GM12891 (cell line): ENCODE data around the gene STXBP2.

ENCODE experiments used
- DNase-seq: peaks from one replicate; pipeline ENCODE4 v3.0.0; 2011; ENCODE audit warnings: low spot score; ENCODE audit not compliant: insufficient read length
- FAIRE-seq: peaks from 2 replicates; lab custom pipeline; 2011; peaks lifted over from hg19 to GRCh38; lab: Jason Lieb, UNC
- PAX5 ChIP-seq: IDR thresholded peaks from 2 replicates; pipeline ENCODE4 v1.6.1; 2011; ENCODE audit warnings: low read length, moderate library complexity, mild to moderate bottlenecking; ENCODE audit not compliant: insufficient read depth, severe bottlenecking
- POLR2A ChIP-seq: IDR thresholded peaks from 2 replicates; pipeline ENCODE4 v1.6.1; 2011; ENCODE audit warnings: low read depth, low read length, control low read depth
- POLR2AphosphoS5 ChIP-seq: IDR thresholded peaks from 2 replicates; pipeline ENCODE4 v1.6.1; 2011; ENCODE audit warnings: low read depth, low read length, control low read depth
- POU2F2 ChIP-seq: IDR thresholded peaks from 2 replicates; pipeline ENCODE4 v1.6.1; 2011; ENCODE audit warnings: low read depth, mild to moderate bottlenecking, control low read depth, low read length, moderate library complexity
- SPI1 ChIP-seq: IDR thresholded peaks from 2 replicates; pipeline ENCODE4 v1.6.1; 2011; ENCODE audit warnings: low read depth, low read length, control low read depth
- TAF1 ChIP-seq: IDR thresholded peaks from 2 replicates; pipeline ENCODE4 v1.6.1; 2011; ENCODE audit warnings: low read depth, low read length, control low read depth

STXBP2 gene

DNA sequence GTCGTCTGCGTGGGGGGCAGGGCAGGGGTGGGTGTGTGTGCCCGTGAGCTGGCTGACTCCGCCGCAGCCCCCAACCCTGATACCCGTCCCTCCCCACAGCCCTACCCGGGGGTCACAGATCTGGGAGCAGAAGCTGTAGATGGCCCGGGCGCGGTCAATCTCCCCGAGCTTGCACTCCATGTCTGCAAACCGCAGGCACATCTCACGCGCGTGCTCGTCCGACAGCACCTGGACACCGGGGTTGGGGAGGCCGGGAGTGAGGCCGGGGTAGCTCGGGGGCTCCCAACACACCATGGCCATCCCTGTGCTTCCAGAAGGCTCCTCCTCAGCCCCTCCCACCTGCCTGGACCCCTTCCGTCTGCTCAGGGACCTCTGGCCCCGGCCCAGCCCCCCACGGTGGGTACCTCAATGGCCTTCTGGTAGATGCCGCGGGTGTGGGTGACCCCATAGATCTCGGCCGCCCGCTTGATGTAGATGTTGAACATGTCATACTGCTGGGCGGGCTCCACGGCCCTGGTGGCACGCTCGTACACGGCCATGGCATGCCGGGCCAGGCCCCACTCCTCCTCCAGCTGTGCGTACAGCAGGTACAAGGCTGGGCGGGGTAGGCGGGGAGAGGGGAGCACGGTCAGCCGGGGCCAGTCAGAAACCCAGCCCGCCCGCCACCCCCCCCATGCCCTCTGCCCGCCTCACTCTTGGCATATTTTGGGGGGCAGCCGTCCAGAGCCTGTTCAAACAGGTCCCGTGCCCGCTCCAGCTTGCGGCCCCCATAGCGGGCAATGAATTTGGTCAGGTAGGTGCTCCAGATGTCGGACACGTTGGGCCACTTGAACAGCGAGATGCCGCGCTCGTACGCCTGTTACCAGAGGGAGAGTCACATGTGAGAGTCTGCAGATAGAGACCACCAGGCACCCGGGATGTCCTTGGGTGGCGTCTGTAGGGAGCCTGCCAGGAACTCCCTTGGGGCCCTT is 16.2 kb upstream of the STXBP2 start:
- FAIRE-seq (no peak), DNase-seq (no peak)
- TF ChIP-seq POU2F2: no peak
- TF ChIP-seq SPI1: no peak
- TF ChIP-seq TAF1: no peak
- TF ChIP-seq POLR2A: no peak
- no peak for TF ChIP-seq PAX5

DNA sequence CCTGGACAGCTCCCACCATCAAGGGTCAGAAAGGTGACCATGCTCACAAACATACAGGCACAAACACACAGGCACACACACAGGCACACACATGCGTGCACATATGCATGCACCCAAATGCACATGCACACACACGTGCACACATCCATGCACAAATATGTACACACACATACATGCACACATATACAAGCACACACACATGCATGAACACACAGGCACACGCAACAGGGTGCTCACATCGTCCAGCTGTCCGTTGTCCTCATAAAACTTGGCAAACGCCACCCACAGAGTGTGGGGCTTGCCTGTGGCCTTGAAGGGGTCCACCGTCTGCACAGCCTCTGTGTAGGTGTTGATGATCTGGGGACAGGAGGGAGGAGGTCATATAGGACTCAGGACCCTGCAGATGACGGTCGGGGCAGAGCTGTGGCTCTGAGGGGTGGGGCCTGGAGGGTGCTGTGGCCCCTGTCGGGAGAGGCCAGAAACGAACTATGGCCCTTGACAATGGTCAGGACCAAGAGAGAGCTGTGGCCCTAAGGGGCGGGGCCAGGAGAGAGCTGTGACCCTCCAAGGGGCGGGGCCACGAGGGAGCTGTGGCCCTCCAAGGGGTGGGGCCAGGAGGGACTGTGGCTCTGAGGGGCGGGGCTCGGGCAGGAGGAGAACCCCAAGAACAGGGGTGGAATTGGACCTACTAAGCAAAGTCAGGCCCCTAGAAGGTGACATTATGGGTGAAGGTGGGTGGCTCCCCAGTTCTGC is 13.8 kb upstream of the STXBP2 start:
- FAIRE-seq (peak; percentile 31), DNase-seq (no peak)
- TF ChIP-seq SPI1 (no peak), POLR2A (no peak), TAF1 (no peak), POU2F2 (no peak), PAX5 (no peak), POLR2AphosphoS5 (no peak)

DNA sequence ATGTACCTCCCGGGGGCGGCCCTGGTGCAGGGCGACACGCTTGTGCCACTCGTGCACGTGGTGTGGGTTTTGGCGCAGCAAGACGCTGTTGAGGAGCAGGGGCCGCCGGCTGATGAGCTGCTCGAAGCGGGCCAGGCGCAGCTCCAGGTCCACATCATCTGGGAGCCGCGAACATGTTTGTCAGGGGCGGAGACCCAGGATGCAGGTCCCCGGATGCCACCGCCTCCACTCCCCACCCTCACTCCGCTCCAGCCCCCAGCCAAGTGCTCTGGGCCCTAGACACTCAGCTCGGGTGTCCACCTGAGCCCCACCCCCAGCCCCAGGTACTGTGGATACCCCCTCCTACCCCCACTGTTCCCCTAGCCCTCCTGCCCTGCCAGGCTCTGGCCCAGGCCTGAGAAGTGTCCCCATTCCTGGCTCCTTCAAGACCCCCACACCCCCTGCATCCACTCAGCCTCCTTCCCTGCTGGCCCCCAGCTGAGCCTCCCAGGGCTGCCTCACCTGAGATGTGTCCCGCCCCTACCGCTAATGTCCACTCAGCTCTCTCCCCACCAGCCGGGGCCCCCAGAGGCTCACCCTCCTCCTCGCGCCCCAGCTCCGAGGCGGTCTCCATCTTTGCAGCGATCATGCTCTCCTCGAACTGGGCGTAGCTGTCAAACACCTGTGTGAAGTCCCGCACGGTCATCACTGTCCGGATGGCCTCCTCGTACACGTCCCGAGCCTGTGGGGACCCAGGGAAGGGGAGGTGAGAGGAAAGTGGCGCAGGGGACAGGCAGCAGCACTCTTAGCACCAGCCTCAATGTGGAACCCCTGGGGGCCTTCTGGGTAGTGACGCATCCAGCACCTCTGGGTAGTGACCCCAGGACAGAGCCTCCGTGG is 12.9 kb upstream of the STXBP2 start:
- DNase-seq: no peak
- FAIRE-seq: no peak
- TF ChIP-seq POLR2A: no peak

DNA sequence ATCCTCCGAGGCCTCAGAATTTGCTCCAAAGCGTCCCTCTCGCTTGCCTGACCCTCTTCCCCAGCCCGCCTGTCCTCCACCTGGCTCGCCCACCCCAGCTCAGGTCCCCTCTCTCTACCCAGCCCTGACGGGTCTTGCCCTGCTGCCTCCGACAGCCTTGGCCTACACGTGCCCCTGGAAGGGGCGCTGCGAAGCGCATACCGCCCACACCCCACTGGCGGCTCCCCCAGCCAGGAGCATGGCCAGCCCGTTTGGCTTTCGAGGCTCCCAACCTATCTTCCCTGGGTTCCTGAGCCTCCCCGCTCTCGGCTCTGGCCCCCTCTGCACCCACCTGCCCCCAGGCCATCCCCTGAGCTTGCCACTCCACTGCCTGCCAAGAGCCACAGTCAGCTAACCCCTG is 12.1 kb upstream of the STXBP2 start:
- FAIRE-seq (no peak), DNase-seq (no peak)
- TF ChIP-seq POLR2A (no peak), SPI1 (no peak), TAF1 (no peak), POU2F2 (no peak), POLR2AphosphoS5 (no peak), PAX5 (no peak)

DNA sequence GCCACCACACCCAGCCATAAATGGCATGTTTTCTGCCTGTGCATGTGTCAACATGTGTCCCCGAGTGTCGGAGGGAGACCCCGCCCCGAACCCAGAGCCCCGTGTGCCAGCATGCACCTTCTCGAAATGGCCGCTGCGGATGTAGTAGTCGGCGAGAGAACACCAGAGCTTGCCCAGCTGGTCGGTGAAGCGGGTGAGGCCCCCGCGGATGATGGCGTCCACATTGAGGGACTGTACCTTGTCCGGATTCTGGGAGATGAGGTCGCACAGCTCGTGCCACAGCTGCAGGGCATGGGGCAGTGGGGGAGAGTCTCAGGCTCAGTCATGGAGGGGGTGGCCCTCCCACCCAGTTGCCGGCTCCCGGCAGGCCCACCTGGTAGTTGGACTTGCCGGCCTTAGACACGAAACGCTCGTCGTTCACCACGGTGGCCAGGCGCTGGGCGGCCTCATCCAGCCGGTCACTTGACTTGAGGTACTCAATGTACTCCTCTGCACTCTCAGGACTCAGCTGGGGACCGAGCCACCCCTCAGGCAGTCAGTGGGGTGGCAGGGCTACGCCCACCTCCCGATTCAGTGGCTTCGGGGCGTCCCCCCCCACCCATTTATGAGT is 11.0 kb upstream of the STXBP2 start:
- DNase-seq (no peak), FAIRE-seq (no peak)
- TF ChIP-seq TAF1 (no peak), POLR2AphosphoS5 (no peak), POU2F2 (no peak), POLR2A (no peak), SPI1 (no peak), PAX5 (no peak)

DNA sequence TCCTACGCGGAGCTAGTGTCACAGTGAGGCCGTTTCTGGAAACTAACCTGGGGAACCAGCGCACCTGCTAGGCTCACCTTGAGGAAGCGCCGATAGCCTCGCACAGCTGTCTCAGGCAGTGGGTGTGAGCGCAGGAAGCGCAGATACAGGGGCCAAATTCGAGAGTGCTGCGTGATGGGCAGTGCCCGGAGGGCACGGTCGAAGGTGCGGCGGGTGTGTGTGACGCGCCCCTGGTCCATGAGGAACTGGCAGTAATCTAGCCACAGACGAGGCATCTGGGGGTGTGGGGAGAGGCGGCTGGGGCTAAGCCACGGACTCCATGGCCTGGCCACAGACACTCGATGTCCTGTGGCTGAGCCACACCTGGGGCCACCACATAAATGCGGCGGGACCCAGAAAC is 9.7 kb upstream of the STXBP2 start:
- DNase-seq (no peak), FAIRE-seq (no peak)
- TF ChIP-seq TAF1 (no peak), POLR2AphosphoS5 (no peak), PAX5 (no peak), SPI1 (no peak), POU2F2 (no peak), POLR2A (no peak)

DNA sequence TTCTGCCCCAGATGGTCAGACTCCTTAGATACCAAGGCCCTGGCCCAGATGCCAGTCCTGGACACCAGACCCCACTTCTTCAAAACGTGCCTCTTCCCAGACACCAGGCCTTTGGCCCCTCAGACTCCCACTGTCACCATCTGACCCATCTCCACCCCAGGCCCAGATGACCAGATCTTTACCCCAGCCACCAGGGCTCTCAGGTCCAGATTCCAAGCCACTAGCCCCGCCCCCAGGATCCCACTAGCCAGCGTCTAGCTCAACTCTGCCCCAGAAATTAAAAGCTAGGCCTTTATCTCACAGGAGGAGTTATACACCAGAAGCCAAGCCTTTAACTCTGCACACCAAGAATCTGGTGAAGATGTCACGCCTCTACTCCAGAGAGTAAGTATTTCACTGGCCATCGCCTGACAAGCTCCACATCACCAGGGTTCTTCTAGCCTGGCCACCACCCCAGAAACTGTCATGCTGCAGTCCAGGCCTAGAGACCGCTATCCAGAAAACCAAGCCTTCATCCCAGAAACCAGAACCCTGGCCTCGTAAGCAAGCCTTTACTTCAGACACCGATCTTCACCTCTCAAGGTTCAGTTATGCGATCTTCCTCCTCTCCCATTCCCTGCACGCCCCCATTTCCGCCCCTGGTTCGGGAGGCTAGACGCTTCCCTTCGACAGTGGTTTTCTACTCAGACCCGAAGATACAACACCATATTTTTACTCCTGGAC is 8.2 kb upstream of the STXBP2 start:
- no peak for DNase-seq
- TF ChIP-seq PAX5 (no peak), POU2F2 (no peak), TAF1 (no peak), POLR2AphosphoS5 (no peak), POLR2A (no peak), SPI1 (no peak)
- peak; percentile 56 for FAIRE-seq

DNA sequence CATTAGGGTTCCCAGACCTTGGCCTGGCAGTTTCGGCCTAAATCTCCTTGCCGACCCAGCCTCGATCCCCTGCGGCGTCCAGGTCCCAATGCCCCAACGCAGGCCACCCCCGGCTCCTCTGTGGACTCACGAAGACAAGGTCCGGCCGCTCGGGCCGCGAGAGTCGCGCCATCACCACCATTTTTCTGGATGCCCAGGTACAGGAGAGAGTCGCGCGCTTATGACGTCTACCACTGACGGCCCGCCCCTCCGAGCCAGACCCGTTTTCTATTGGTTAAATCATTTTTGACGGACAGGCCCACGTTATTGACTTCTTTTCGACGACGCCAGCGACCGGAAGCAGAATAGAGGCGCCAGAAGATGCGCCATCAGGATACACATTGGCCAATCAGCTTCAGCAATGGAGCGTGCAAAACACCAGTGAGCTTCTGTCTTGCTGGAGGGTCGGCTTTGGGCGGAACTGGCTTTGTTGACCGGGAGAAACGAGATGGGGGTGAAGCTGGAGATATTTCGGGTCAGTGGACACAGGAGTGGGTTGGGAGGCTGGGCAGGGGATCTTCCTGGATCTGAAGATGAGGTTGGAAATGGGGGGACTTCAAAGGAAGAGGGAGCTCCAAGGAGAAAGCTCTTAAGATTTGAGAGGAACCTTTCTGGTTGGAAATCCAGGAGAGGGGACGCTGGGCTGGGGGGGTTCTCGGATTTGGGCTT is 7.4 kb upstream of the STXBP2 start, which contains the start of the genes PET100 and XAB2:
Gene PET100 (plus strand): TSS at position 447 of the 708 bp plus-strand sequence. CDS start 41 bp downstream, at position 488.
Gene XAB2 (minus strand): TSS at position 199 of the 708 bp plus-strand sequence. CDS start 18 bp downstream, at position 181.
- FAIRE-seq (peak; percentile 100), DNase-seq (peak; percentile 97)
- peak; percentile 69; the same call in 1 of the 2 replicates for TF ChIP-seq TAF1
- TF ChIP-seq PAX5: no peak
- peak; percentile 36; the same call in 1 of the 2 replicates for TF ChIP-seq POU2F2
- TF ChIP-seq SPI1: 0 out of 2 replicates have a peak, but pooled peaks have one; percentile 43
- peak; percentile 70; the same call in 1 of the 2 replicates for TF ChIP-seq POLR2AphosphoS5
- peak; percentile 51; the same call in 1 of the 2 replicates for TF ChIP-seq POLR2A
